Ascending aorta (tissue), 2 donors: ENCODE measurements around the gene PDE5A. TPM values are rescaled to one million over a fixed set of nuclear protein-coding genes. Genes with fewer than 3 reads are reported as not detected.
"Not testable (repeated sequence)": the region's sequence is repeated elsewhere in the genome, so short reads cannot be mapped to it uniquely, and the experiment has no call there.

ENCODE experiments used
- DNase-seq, 2 donors: peaks; one replicate each; pipeline ENCODE4 v3.0.0-alpha.2; 2019; ENCODE audit warnings: low spot score in 2 of 2
- H3K27ac ChIP-seq, 2 donors: fragments of 200-600 bp; sonication (generic); one replicate each; pipeline ENCODE4 v1.5.1; 2016 to 2017; ENCODE audit warnings: mild to moderate bottlenecking in 1 of 2
- H3K27me3 ChIP-seq: fragments of 200-600 bp; sonication (generic); one replicate; pipeline ENCODE4 v1.5.1; 2017
- H3K36me3 ChIP-seq, 2 donors: fragments of 200-600 bp; sonication (generic); one replicate each; pipeline ENCODE4 v1.5.1; 2016
- H3K4me1 ChIP-seq, 2 donors: fragments of 200-600 bp; sonication (generic); one replicate each; pipeline ENCODE4 v1.5.1; 2016 to 2017; ENCODE audit warnings: mild to moderate bottlenecking in 1 of 2
- H3K4me3 ChIP-seq, 2 donors: fragments of 200-600 bp; sonication (generic); one replicate each; pipeline ENCODE4 v1.5.1; 2016 to 2017; ENCODE audit warnings: mild to moderate bottlenecking in 1 of 2
- H3K9me3 ChIP-seq, 2 donors: fragments of 200-600 bp; sonication (generic); one replicate each; pipeline ENCODE4 v1.5.1; 2016
- CTCF ChIP-seq, 3 experiments: fragments of 200-600 bp in 2 of 3; fragments of 450-650 bp in 1 of 3; sonication (generic) in 2 of 3; IDR thresholded peaks; one replicate each; pipeline ENCODE4 v1.5.1; 2016 to 2019; ENCODE audit warnings: antibody characterized with exemption in 3 of 3, mild to moderate bottlenecking in 1 of 3, moderate library complexity in 1 of 3
- intact Hi-C: fragments of 100-400 bp; cut with DNase I; formaldehyde crosslinking; loops from one replicate; pipeline ENCODE4 v1.15.1; 2023
- total RNA-seq: library from RNA; depleted of rRNA; stranded (reverse); fragments of >200 nt; gene quantifications from one replicate; pipeline ENCODE4 v1.1.0, GENCODE V29; 2016

PDE5A gene
- total RNA-seq, 1 donor from 2014 or later, result 39.7 TPM

- not testable (repeated sequence) for H3K4me1 ChIP-seq, DNase-seq, H3K9me3 ChIP-seq, H3K36me3 ChIP-seq, H3K27me3 ChIP-seq
- intact Hi-C loops, result loop anchor here (10.0 kb wide), 2 partner anchors 139 to 601 kb away; no protein-coding TSS in a partner anchor
- peak overlapping the region; percentile 66 to 96 for H3K4me3 ChIP-seq
- H3K27ac ChIP-seq, result peak overlapping the region; percentile 93 to 96
- peak in 1 of 3 experiments; percentile 7 for TF ChIP-seq CTCF (IDR thresholded peaks at IDR 0.05)
Measured at GRCh38 chr4:119454151-119454490, 174.5 kb downstream of the PDE5A start.

- not testable (repeated sequence) for H3K4me3 ChIP-seq, H3K27me3 ChIP-seq, H3K9me3 ChIP-seq, DNase-seq, H3K4me1 ChIP-seq, H3K36me3 ChIP-seq
- intact Hi-C loops, result loop anchor here (10.0 kb wide), 2 partner anchors 138 to 602 kb away; no protein-coding TSS in a partner anchor
- peak overlapping the region in 1 of 2 donors; percentile 93 for H3K27ac ChIP-seq
Measured at GRCh38 chr4:119453286-119453685, 175.3 kb downstream of the PDE5A start.

- H3K4me3 ChIP-seq, H3K9me3 ChIP-seq, H3K27me3 ChIP-seq, H3K4me1 ChIP-seq, H3K36me3 ChIP-seq, DNase-seq: not testable (repeated sequence)
- H3K27ac ChIP-seq, result peak overlapping the region in 1 of 2 donors; percentile 40
- intact Hi-C loops, result loop anchor here (10.0 kb wide), 2 partner anchors 135 to 605 kb away; no protein-coding TSS in a partner anchor
Measured at GRCh38 chr4:119449851-119450250, 178.8 kb downstream of the PDE5A start.
